Measurements from ENCODE around the gene SYTL3.
A peak's percentile ranks its signal among the peaks of the same experiment; 100 is the strongest.
"Not testable (repeated sequence)": the region's sequence is repeated elsewhere in the genome, so short reads cannot be mapped to it uniquely, and the experiment has no call there.

Gene SYTL3

GRCh38 chr6:158639056-158639455 is 10.8 kb upstream of the SYTL3 start:
- no peak for DNase-seq (ENCODE audit: low spot score)

- DNase-seq (ENCODE audit: low spot score), result no peak
Measured at GRCh38 chr6:158640519-158640918, 9.3 kb upstream of the SYTL3 start.

GRCh38 chr6:158642097-158642601 is 7.7 kb upstream of the SYTL3 start:
- no peak for DNase-seq (ENCODE audit: low spot score)

- DNase-seq (ENCODE audit: low spot score), result no peak
Measured at GRCh38 chr6:158643836-158644230, 6.0 kb upstream of the SYTL3 start.

GRCh38 chr6:158644231-158645063 is 5.4 kb upstream of the SYTL3 start, which contains the start of gene DYNLT1:
Gene DYNLT1, minus strand, starts transcription at chr6:158644743. Its CDS starts 35 bp downstream, at chr6:158644708.
- peak; percentile 93 for DNase-seq (ENCODE audit: low spot score)

- DNase-seq (ENCODE audit: low spot score), result peak; percentile 76
Measured at GRCh38 chr6:158645064-158646022, 4.5 kb upstream of the SYTL3 start.

GRCh38 chr6:158646023-158646910 is 3.6 kb upstream of the SYTL3 start:
- no peak for DNase-seq (ENCODE audit: low spot score)

GRCh38 chr6:158647501-158647900 is 2.4 kb upstream of the SYTL3 start:
- DNase-seq (ENCODE audit: low spot score), result no peak

GRCh38 chr6:158648682-158649131 is 1.1 kb upstream of the SYTL3 start:
- DNase-seq (ENCODE audit: low spot score), result peak; percentile 89

- not testable (repeated sequence) for DNase-seq (ENCODE audit: low spot score)
Measured at GRCh38 chr6:158651981-158652737, 2.3 kb downstream of the SYTL3 start.

GRCh38 chr6:158653577-158654354 is 3.9 kb downstream of the SYTL3 start:
- DNase-seq (ENCODE audit: low spot score), result peak; percentile 96

GRCh38 chr6:158654498-158654897 is 4.6 kb downstream of the SYTL3 start:
- no peak for DNase-seq (ENCODE audit: low spot score)

GRCh38 chr6:158654960-158655489 is 5.2 kb downstream of the SYTL3 start:
- peak; percentile 43 for DNase-seq (ENCODE audit: low spot score)

- DNase-seq (ENCODE audit: low spot score), result no peak
Measured at GRCh38 chr6:158655569-158656450, 6.0 kb downstream of the SYTL3 start.

- DNase-seq (ENCODE audit: low spot score), result not testable (repeated sequence)
Measured at GRCh38 chr6:158656986-158657385, 7.1 kb downstream of the SYTL3 start.

- DNase-seq (ENCODE audit: low spot score), result no peak
Measured at GRCh38 chr6:158660333-158660754, 10.5 kb downstream of the SYTL3 start.

GRCh38 chr6:158661156-158661685 is 11.4 kb downstream of the SYTL3 start:
- DNase-seq (ENCODE audit: low spot score), result no peak

GRCh38 chr6:158662607-158662953 is 12.7 kb downstream of the SYTL3 start:
- DNase-seq (ENCODE audit: low spot score), result no peak

Data from activated CD4-positive, alpha-beta T cell treated with anti-CD3 and anti-CD28 coated beads, Interleukin-2, Interleukin-4, amounts not matched to agents 100 ng/mL and 50 ng/mL, durations not matched to agents 16 hours and 8 hours (primary cell).